T47D (cell line): ENCODE data around the gene TSEN34.

Experiments used
- DNase-seq, 2 experiments: peaks; one replicate each; pipeline versions ENCODE4 v3.0.0 to v3.0.0-alpha.2; 2011 to 2012; ENCODE audit warnings: low read depth in 1 of 2, low spot score in 1 of 2
- JUND ChIP-seq: IDR thresholded peaks from 2 replicates; pipeline ENCODE4 v1.6.1; 2012; ENCODE audit warnings: low read depth
- in situ Hi-C: cut with HindIII; loops from 2 replicates; pipeline ENCODE4 v1.10.0; 2016; ENCODE audit warnings: low sequenced_read_pairs, low pct_unique_long_range_greater_than_20kb

Gene TSEN34

GRCh38 chr19:54191011-54191810, at the start of gene TSEN34:
TSEN34 (plus strand) TSS chr19:54191308; CDS start chr19:54191365, 57 bp downstream.
- peak in 1 of 2 experiments; percentile 51 for DNase-seq
- in situ Hi-C loops, result no loop called here
- TF ChIP-seq JUND, result no peak

DNA sequence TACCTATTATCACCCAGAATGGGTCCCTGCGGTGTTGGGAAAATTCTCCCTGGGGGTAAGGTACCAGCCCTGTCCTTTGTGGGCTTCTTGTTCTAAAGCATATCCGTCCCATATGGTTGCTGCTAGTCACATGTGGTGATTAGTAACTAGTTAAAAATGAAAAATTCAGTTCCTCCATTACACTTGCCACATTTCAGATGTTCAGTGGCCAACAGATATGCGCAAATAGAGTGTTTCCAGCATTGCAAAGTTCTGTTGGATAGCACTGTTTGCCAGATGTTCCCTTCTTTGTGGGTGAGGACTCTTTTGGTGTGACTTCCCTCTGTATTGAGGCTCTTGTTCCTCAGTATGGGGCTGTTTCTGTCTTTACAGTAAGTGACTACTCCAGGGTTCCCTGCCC, 49.8 kb upstream of the TSEN34 start:
- DNase-seq, result no peak
- in situ Hi-C loops, result no loop called here
- no peak for TF ChIP-seq JUND

DNA sequence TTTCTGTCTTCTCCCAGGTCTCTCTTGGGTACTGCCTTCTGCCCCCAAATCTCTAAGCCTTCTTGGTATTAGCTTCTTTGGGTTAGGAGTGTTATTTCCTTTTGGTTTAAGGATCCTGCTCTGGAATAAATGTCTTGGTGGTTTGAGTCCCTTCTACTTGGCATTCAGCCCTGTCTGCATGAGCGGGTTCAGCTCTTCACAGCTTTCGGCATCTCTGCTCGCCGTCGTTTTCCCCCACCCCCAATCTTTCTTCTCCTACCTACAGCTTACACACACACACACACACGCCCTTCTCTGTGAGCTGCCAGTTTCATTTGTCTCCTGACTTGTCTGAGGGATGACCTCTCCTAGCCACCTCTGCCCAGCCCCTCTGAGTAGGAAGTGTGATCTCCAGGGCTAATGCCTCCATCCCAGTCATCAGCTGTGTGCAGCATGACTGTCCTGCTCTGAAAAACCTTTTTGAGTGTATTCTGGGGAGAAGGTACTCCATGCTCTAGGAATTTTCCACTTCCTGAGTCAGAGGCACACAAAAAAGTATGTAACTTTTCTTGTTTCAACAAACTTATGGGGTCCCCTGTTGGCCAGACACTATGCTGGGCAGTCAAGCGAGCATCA, 48.8 kb upstream of the TSEN34 start:
- in situ Hi-C loops, result no loop called here

GRCh38 chr19:54145541-54146158, 45.5 kb upstream of the TSEN34 start:
- no peak for TF ChIP-seq JUND
- no peak for DNase-seq
- in situ Hi-C loops, result no loop called here

More for the DNA sequence above, 48.8 kb upstream of the TSEN34 start:
- TF ChIP-seq JUND, result no peak
- DNase-seq, result no peak

DNA sequence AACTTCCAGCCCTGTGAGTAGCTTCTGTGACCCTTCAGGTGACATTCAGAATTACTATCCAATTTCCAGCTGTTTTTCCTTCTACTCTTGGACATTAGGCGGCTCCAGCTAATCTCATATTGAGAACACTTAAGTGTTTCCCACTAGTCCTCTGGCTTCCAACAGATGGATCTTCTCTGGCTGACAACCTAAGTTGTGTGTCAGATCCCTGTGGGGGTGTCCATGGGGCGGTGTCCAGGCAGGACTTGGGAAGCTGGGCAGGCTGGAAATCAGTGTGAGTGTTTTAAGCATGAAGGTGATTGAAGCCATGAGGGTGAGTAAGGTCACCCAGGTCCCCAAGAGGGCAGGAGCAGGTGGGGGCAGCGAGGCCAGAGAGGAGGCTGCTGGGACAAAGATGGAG, 43.4 kb upstream of the TSEN34 start:
- in situ Hi-C loops, result no loop called here
- no peak for DNase-seq
- no peak for TF ChIP-seq JUND

DNA sequence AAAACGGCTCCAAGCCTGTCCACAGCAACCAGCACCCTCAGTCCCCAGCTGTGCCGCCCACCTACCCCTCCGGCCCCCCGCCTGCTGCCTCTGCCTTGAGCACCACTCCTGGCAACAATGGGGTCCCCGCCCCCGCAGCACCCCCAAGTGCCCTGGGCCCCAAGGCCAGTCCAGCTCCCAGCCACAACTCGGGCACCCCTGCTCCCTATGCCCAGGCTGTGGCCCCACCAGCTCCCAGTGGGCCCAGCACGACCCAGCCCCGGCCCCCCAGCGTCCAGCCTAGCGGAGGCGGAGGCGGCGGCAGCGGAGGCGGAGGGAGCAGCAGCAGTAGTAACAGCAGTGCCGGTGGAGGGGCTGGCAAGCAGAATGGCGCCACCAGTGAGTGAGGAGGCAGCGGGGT, 43.0 kb upstream of the TSEN34 start:
- no peak for TF ChIP-seq JUND

DNA sequence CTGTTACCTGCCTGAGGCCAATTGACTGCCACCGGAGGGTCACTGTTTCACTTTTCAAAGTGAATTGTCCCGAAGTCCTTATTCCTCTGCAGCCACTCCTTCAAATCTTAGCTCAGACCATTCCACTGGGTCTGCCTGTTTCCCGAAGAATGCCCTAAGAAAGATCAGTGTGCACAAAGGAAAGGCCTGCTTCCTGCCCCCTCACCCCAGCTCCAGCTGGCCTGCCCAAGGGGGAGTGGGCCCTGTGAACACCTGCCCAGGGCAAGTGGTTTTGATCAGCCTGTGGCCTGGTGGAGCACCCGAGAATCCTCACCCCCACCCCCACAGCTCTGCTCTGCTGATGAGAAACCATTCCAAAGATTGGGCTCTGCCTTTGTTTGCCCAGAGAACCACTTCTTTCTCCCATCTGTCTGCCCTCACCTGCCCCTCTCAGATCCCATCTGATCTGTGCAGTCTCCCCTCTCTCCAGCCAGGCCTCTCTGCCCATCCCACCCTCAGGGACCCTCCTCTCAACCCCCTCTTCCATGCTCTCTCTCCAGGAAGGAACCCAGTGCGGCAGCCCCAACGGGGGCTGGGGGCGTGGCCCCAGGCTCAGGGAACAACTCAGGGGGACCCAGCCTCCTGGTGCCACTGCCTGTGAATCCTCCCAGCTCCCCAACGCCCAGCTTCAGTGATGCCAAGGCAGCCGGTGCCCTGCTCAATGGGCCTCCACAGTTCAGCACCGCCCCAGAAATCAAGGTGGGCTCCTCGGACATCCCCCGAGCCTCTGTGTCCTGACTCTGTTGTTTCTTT, 41.9 kb upstream of the TSEN34 start:
- no peak for TF ChIP-seq JUND
- in situ Hi-C loops, result no loop called here
- no peak for DNase-seq

More for the DNA sequence above, 43.0 kb upstream of the TSEN34 start:
- in situ Hi-C loops, result no loop called here
- no peak for DNase-seq

GRCh38 chr19:54151362-54152035, 39.6 kb upstream of the TSEN34 start:
- in situ Hi-C loops, result no loop called here
- no peak for DNase-seq
- TF ChIP-seq JUND, result no peak

DNA sequence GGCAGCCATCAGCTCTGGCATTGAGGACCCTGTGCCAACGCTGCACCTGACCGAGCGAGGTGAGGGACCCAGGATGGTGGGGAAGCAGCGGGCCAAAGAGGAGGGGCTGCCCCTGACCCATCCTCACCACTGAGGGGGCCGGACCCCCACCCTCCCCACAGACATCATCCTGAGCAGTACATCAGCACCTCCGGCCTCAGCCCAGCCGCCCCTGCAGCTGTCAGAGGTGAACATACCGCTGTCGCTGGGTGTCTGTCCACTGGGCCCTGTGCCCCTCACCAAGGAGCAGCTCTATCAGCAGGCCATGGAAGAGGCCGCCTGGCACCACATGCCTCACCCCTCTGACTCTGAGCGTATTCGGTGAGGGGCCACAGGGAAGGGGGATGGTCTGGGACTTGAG, 38.8 kb upstream of the TSEN34 start:
- no peak for DNase-seq
- TF ChIP-seq JUND, result no peak
- in situ Hi-C loops, result no loop called here

GRCh38 chr19:54152878-54153524, 38.1 kb upstream of the TSEN34 start:
- no peak for TF ChIP-seq JUND
- DNase-seq, result no peak
- in situ Hi-C loops, result no loop called here

DNA sequence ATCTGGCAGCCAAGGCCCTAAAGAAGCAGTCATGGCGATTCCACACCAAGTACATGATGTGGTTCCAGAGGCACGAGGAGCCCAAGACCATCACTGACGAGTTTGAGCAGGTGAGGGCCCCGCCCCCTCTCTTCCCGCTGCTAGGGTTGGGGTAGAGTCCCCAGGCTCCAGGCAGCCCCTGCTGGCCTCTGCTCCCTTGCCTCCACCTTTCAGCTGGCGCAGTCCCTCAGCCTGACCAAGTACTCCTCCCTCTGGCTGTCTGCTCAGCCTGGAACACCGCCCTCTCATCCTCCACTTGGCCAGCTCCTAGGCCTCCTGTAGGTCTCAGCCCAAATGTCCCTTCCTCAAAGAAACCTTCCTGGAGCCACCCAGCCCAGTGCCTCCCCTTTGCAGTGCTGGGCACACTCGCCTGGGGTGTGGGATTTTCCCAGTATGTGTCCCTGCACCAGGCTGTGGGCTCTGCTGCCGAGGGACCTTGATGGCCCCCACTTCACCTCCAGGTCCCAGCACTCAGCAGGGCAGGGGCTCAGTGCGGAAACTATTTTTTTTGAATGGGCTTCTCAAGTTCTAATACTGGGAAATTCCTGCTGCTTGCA, 37.3 kb upstream of the TSEN34 start:
- DNase-seq, result no peak
- in situ Hi-C loops, result no loop called here
- TF ChIP-seq JUND, result no peak
